Lower leg skin (tissue), 4 donors: ENCODE results near the gene DGCR2. TPM values are rescaled to one million over a fixed set of nuclear protein-coding genes. Genes with fewer than 3 reads are reported as not detected.

Experiments used
- DNase-seq, 2 donors: peaks; one replicate each; pipeline ENCODE4 v3.0.0-alpha.2; 2019; ENCODE audit warnings: low spot score in 2 of 2
- H3K4me3 ChIP-seq: fragments of 200-600 bp; sonication (generic); 2 replicates; pipeline ENCODE4 v1.5.1; 2017; ENCODE audit warnings: mild to moderate bottlenecking, low read depth; ENCODE audit not compliant: poor library complexity, severe bottlenecking
- POLR2A ChIP-seq, 2 donors: fragments of 450-650 bp; IDR thresholded peaks; one replicate each; pipeline ENCODE4 v1.6.1; 2016 to 2017; ENCODE audit warnings: antibody characterized with exemption in 2 of 2, mild to moderate bottlenecking in 1 of 2, moderate library complexity in 1 of 2
- WGBS, 2 donors: methylation state at CpG; one replicate each; pipeline ENCODE4 v1.1.5; 2018; 5-methylcytosine and 5-hydroxymethylcytosine counted together
- intact Hi-C: fragments of 100-400 bp; cut with DNase I; formaldehyde crosslinking; loops from one replicate; pipeline ENCODE4 v1.15.0; 2023; ENCODE audit warnings: low total_unique reads
- total RNA-seq, 4 donors: library from RNA; depleted of rRNA; stranded (reverse); fragments of >200 nt; gene quantifications; one replicate each; pipeline ENCODE4 v1.1.0, GENCODE V29; 2016
- TF ChIP-seq, protein P1 (sequence below), 3 donors: fragments of 450-650 bp; IDR thresholded peaks; one replicate each; pipeline ENCODE4 v1.5.1; 2016; ENCODE audit warnings: antibody characterized with exemption in 3 of 3, mild to moderate bottlenecking in 3 of 3, moderate library complexity in 2 of 3

Gene DGCR2
- total RNA-seq, 4 donors from 2014 or later, result 88.7 to 142 (median 141) TPM

DNA sequence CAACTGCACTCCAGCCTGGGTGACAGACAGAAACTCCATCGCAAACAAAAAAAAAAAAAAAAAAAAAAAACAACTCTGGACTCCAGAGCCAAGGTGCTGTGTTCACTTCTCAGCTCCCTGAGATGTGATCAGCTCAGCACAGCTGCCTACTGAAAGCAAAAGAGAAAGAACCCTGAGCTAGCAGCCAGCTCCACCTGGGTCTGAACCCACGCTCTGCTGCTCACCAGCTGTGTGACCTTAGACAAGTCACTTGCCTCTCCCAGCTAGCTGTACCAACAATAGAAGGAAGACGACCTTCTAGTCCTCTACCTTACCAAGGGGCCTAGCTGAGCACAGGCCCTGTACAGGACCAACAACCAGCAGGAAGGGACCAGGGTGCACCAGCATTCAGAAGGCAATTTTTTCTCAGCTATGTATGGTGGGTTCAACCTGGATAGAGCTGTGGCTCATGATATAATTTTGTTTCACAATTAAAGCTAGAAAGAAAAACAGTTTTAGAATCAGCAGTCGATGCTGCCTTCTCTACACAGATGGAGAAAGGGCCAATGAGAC lies 3.8 kb downstream of the DGCR2 start:
- WGBS, 2 donors, result 84 to 93% methylated on average over 4 of the region's 4 CpGs
- intact Hi-C loops, result no loop called here
- no peak overlapping the region for H3K4me3 ChIP-seq
- no peak for DNase-seq
- TF ChIP-seq POLR2A (IDR thresholded peaks at IDR 0.05), result no peak
- TF ChIP-seq, protein P1, sequence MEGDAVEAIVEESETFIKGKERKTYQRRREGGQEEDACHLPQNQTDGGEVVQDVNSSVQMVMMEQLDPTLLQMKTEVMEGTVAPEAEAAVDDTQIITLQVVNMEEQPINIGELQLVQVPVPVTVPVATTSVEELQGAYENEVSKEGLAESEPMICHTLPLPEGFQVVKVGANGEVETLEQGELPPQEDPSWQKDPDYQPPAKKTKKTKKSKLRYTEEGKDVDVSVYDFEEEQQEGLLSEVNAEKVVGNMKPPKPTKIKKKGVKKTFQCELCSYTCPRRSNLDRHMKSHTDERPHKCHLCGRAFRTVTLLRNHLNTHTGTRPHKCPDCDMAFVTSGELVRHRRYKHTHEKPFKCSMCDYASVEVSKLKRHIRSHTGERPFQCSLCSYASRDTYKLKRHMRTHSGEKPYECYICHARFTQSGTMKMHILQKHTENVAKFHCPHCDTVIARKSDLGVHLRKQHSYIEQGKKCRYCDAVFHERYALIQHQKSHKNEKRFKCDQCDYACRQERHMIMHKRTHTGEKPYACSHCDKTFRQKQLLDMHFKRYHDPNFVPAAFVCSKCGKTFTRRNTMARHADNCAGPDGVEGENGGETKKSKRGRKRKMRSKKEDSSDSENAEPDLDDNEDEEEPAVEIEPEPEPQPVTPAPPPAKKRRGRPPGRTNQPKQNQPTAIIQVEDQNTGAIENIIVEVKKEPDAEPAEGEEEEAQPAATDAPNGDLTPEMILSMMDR (IDR thresholded peaks at IDR 0.05), result no peak

DNA sequence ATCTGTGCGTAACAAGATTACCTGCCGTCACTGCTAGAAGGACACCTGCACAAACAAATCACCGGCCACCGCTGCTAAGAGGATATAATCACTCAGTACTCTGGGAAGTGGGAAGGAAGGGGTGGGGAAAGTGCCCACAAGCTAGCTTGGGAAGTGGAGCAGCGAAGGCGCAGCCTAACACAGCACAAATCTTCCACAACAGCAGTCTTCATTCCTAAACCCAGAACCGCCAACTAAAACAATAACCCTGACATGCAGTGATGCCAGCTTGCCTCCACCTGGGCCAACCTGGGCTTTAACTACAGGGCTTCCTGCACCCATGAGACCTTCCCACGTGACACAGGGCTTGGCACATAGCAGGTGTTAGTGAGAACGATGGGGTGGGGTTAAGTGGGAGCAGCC lies 5.1 kb downstream of the DGCR2 start:
- DNase-seq, result no peak
- intact Hi-C loops, result no loop called here
- 63 to 65% methylated on average over 9 of the region's 9 CpGs for WGBS, 2 donors
- no peak overlapping the region for H3K4me3 ChIP-seq
- no peak for TF ChIP-seq POLR2A (IDR thresholded peaks at IDR 0.05)
- TF ChIP-seq, protein P1 (IDR thresholded peaks at IDR 0.05), result no peak

GRCh38 chr22:19115628-19116027 lies 6.6 kb downstream of the DGCR2 start:
- 70 to 82% methylated on average over 4 of the region's 4 CpGs for WGBS, 2 donors
- intact Hi-C loops, result no loop called here
- no peak for TF ChIP-seq POLR2A (IDR thresholded peaks at IDR 0.05)
- TF ChIP-seq, protein P1 (IDR thresholded peaks at IDR 0.05), result no peak
- H3K4me3 ChIP-seq, result no peak overlapping the region
- no peak for DNase-seq

- TF ChIP-seq, protein P1 (IDR thresholded peaks at IDR 0.05), result no peak
- no peak for TF ChIP-seq POLR2A (IDR thresholded peaks at IDR 0.05)
- intact Hi-C loops, result no loop called here
- no peak for DNase-seq
- no peak overlapping the region for H3K4me3 ChIP-seq
- 79 to 90% methylated on average over 4 of the region's 4 CpGs for WGBS, 2 donors
Observed at GRCh38 chr22:19114984-19115552, 7.1 kb downstream of the DGCR2 start.

DNA sequence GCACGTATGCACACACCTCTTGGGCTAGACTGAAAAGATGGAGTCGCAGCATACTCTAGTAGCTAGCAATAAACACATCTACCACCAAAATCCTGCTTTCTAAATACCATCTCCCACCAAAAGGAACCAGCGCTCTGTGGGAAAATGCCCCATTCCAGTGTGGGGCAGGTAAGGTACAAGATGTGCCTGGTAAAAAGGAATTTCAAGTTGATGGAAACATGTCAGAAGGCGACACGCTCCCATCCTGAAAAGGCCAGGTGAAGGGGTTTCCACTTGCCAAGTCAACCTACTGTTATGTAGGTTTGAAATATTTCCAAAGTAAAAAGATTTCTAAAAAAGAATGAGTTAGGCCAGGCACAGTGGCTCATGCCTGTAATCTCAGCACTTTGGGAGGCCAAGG lies 8.8 kb downstream of the DGCR2 start:
- DNase-seq, result no peak
- H3K4me3 ChIP-seq, result no peak overlapping the region
- intact Hi-C loops, result no loop called here
- TF ChIP-seq, protein P1 (IDR thresholded peaks at IDR 0.05), result no peak
- no peak for TF ChIP-seq POLR2A (IDR thresholded peaks at IDR 0.05)
- 94 to 97% methylated on average over 5 of the region's 5 CpGs for WGBS, 2 donors

DNA sequence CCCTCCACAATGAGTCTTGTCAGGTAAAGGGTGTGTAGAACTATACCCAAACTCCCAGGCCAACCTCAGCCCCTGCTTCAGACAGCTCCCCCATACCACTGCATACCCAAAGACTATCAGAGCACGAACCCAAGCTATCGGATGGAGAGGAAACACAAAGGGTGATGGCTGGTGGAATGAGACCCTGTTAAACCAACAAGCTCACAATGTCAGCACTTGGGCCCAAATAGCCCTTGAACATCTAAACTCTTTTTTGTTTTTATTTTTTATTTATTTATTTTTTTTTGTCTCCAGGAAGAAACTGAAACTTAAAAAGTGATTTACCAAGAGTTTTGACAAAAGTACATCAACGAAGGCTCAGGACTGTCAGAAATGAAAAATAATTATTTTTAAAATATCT lies 10.6 kb downstream of the DGCR2 start:
- DNase-seq, result no peak
- 93 to 94% methylated on average over 3 of the region's 3 CpGs for WGBS, 2 donors
- TF ChIP-seq, protein P1 (IDR thresholded peaks at IDR 0.05), result no peak
- TF ChIP-seq POLR2A (IDR thresholded peaks at IDR 0.05), result no peak
- intact Hi-C loops, result no loop called here
- no peak overlapping the region for H3K4me3 ChIP-seq
